ENCODE measurements around the gene SLC22A15. TPM values are rescaled to one million over a fixed set of nuclear protein-coding genes. Genes with fewer than 3 reads are reported as not detected.
"Not testable (repeated sequence)": the region's sequence is repeated elsewhere in the genome, so short reads cannot be mapped to it uniquely, and the experiment has no call there.

The SLC22A15 gene
- total RNA-seq = 10.3 TPM
- long read RNA-seq, full-length matches to known transcripts = 4 of 7 reads
- long read RNA-seq, partial matches to known transcripts = 0 of 7 reads
- long read RNA-seq, other reads (novel, unspliced or antisense) = 3 of 7 reads

- ATAC-seq = peak; percentile 87
- intact Hi-C loops (cut with DNase I) = loop anchor here (5.0 kb wide), 1 partner anchor 41 kb away; no protein-coding TSS in a partner anchor
- DNase-seq (ENCODE audit: missing footprints) = peak; percentile 93
Observed at GRCh38 chr1:115976062-115976920, at the start of gene SLC22A15. Gene SLC22A15 (plus strand): TSS chr1:115976513. CDS start chr1:115976628, 115 bp downstream.

- no peak for DNase-seq (ENCODE audit: missing footprints)
- no peak for ATAC-seq
- intact Hi-C loops (cut with DNase I) = no loop called here
Observed at GRCh38 chr1:115927971-115928370, 48.3 kb upstream of the SLC22A15 start.

- intact Hi-C loops (cut with DNase I) = no loop called here
- no peak for DNase-seq (ENCODE audit: missing footprints)
- peak; percentile 44 for ATAC-seq
Observed at GRCh38 chr1:115929881-115930280, 46.4 kb upstream of the SLC22A15 start.

GRCh38 chr1:115933625-115934024 lies 42.7 kb upstream of the SLC22A15 start:
- DNase-seq (ENCODE audit: missing footprints) = no peak
- ATAC-seq = no peak
- intact Hi-C loops (cut with DNase I) = no loop called here

GRCh38 chr1:115939455-115939854 lies 36.9 kb upstream of the SLC22A15 start:
- ATAC-seq (no peak), DNase-seq (ENCODE audit: missing footprints) (no peak)
- intact Hi-C loops (cut with DNase I) = no loop called here

- DNase-seq (ENCODE audit: missing footprints) = no peak
- ATAC-seq = no peak
- intact Hi-C loops (cut with DNase I) = no loop called here
Observed at GRCh38 chr1:115946116-115946515, 30.2 kb upstream of the SLC22A15 start.

GRCh38 chr1:115949156-115949555 lies 27.2 kb upstream of the SLC22A15 start:
- ATAC-seq (no peak), DNase-seq (ENCODE audit: missing footprints) (no peak)
- intact Hi-C loops (cut with DNase I) = no loop called here

GRCh38 chr1:115951560-115951959 lies 24.8 kb upstream of the SLC22A15 start:
- no peak for ATAC-seq
- no peak for DNase-seq (ENCODE audit: missing footprints)
- intact Hi-C loops (cut with DNase I) = no loop called here

- ATAC-seq = no peak
- DNase-seq (ENCODE audit: missing footprints) = no peak
- intact Hi-C loops (cut with DNase I) = no loop called here
Observed at GRCh38 chr1:115952547-115952946, 23.8 kb upstream of the SLC22A15 start.

- DNase-seq (ENCODE audit: missing footprints) = no peak
- intact Hi-C loops (cut with DNase I) = no loop called here
- no peak for ATAC-seq
Observed at GRCh38 chr1:115953180-115953579, 23.1 kb upstream of the SLC22A15 start.

- no peak for DNase-seq (ENCODE audit: missing footprints)
- no peak for ATAC-seq
- intact Hi-C loops (cut with DNase I) = no loop called here
Observed at GRCh38 chr1:115954684-115955083, 21.6 kb upstream of the SLC22A15 start.

GRCh38 chr1:115955228-115955627 lies 21.1 kb upstream of the SLC22A15 start:
- intact Hi-C loops (cut with DNase I) = no loop called here
- DNase-seq (ENCODE audit: missing footprints) (no peak), ATAC-seq (no peak)

GRCh38 chr1:115958866-115959265 lies 17.4 kb upstream of the SLC22A15 start:
- no peak for DNase-seq (ENCODE audit: missing footprints)
- no peak for ATAC-seq
- intact Hi-C loops (cut with DNase I) = no loop called here

- no peak for ATAC-seq
- intact Hi-C loops (cut with DNase I) = no loop called here
Observed at GRCh38 chr1:115969509-115969908, 6.8 kb upstream of the SLC22A15 start.

GRCh38 chr1:115971778-115972177 lies 4.5 kb upstream of the SLC22A15 start:
- intact Hi-C loops (cut with DNase I) = not testable (repeated sequence)

More at GRCh38 chr1:115969509-115969908, 6.8 kb upstream of the SLC22A15 start:
- DNase-seq (ENCODE audit: missing footprints) = no peak

GRCh38 chr1:115973154-115973553 lies 3.2 kb upstream of the SLC22A15 start:
- DNase-seq (ENCODE audit: missing footprints) = no peak
- intact Hi-C loops (cut with DNase I) = no loop called here
- no peak for ATAC-seq

More at GRCh38 chr1:115971778-115972177, 4.5 kb upstream of the SLC22A15 start:
- not testable (repeated sequence) for ATAC-seq; DNase-seq (ENCODE audit: missing footprints)

GRCh38 chr1:115975569-115976061 lies 698 bp upstream of the SLC22A15 start:
- intact Hi-C loops (cut with DNase I) = loop anchor here (5.0 kb wide), 1 partner anchor 42 kb away; no protein-coding TSS in a partner anchor
- ATAC-seq (no peak), DNase-seq (ENCODE audit: missing footprints) (no peak)

- no peak for ATAC-seq
- intact Hi-C loops (cut with DNase I) = loop anchor here (5.0 kb wide), 1 partner anchor 40 kb away; no protein-coding TSS in a partner anchor
- no peak for DNase-seq (ENCODE audit: missing footprints)
Observed at GRCh38 chr1:115976921-115977498, 697 bp downstream of the SLC22A15 start.

GRCh38 chr1:115977499-115978258 lies 1.4 kb downstream of the SLC22A15 start:
- no peak for ATAC-seq
- DNase-seq (ENCODE audit: missing footprints) = no peak
- intact Hi-C loops (cut with DNase I) = loop anchor here (5.0 kb wide), 1 partner anchor 40 kb away; no protein-coding TSS in a partner anchor

Data from Right ventricle myocardium inferior (tissue), 1 donor.